Measurements from ENCODE around the gene RTEL1.

RTEL1 gene

GRCh38 chr20:63673951-63674350 lies 15.8 kb downstream of the RTEL1 start:
- DNase-seq = no peak

GRCh38 chr20:63675681-63676368 lies 17.7 kb downstream of the RTEL1 start:
- no peak for DNase-seq

- DNase-seq = no peak
Measured at GRCh38 chr20:63678071-63678470, 20.0 kb downstream of the RTEL1 start.

DNA sequence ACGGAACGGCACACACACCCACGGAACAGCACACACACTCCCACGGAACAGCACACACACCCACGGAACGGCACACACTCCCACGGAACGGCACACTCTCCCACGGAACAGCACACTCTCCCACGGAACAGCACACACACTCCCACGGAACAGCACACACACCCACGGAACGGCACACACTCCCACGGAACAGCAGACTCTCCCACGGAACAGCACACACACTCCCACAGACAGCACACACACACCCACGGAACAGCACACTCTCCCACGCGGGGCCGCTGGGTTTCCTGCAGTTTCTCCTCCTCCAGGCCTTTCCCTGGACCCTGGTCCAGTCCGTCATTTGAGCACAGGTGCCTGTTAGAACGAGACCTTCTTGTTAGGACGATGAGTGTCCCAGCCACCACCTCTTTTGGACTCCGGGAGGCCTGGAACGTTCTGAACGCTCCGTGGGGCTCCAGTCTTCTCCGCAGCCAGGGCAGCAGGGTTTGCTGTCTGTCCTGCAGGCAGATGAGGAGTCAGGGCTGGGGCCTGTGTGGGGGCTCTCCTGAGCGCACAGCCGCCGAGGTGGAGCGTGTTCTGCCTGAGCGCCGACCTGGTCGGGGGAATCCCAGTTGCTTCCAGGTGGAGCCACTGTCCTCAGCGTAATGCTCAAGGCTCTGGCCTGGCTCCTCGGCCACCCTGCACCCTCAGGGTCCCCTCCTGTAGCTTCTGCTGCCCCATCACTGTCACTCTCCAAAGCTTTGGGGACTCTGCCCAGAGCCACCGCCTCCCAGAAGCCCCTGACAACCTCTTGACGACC lies 20.8 kb downstream of the RTEL1 start:
- no peak for DNase-seq

DNA sequence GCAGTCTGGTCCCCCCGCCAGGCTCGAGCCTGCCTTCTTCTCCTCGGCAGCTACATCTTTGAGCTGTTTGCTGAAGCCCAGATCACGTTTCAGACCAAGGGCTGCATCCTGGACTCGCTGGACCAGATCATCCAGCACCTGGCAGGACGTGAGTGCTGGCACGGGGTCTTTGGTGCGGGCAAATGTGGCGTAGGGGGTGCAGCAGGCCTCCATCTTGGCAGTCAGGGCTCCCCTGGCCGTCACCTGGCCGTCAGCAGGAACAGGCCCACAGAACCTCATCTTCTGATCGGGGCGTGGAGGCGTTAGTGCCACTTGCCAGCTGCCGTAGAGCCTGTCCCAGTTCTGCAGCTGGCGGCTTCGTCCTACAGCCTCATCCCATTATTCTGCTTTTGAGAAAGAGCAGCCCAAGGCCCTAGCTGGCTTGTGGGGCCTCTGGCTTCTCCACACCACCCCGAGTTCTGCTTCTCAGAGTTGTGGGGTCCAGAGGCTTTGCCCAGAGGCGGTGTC lies 21.7 kb downstream of the RTEL1 start:
- DNase-seq = no peak

GRCh38 chr20:63680427-63680826 lies 22.3 kb downstream of the RTEL1 start:
- no peak for DNase-seq

DNA sequence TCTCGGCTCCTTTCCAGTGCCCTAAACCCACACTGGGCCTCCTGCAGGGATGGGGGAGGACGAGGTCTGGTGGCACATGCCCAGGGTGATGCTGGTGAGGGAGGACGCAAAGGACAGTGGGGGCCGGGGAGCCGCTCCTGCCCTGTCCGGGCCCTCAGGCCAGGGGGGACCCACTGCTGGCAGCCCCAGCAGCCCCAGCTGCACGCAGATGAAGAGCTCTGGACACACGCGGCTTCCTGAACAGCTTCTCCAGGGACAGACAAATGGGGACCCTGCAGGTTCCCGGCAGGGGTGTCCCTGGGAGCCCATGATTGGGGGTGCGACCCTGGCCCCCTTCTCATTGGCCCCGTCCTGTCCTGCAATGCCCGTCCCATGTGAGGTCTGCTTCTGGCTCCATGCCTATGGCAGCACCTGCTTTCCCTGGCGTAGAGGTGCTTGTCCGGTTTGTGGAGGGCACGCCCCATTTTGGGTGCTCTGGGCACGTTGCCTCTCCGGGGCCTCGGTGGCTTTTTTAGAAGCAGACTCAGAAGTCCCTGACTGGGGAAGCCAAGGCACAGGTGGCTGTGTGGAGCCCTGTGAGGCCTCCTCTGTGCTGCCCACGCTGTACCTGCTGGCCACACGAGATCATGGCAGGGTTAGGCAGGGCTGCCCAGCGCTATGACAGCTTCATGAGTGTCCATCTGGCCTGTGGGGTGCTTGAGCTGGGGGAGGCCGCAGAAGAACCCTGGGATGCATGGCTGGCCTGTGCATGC lies 22.9 kb downstream of the RTEL1 start:
- DNase-seq = no peak

GRCh38 chr20:63681609-63682142 lies 23.6 kb downstream of the RTEL1 start:
- DNase-seq = no peak

DNA sequence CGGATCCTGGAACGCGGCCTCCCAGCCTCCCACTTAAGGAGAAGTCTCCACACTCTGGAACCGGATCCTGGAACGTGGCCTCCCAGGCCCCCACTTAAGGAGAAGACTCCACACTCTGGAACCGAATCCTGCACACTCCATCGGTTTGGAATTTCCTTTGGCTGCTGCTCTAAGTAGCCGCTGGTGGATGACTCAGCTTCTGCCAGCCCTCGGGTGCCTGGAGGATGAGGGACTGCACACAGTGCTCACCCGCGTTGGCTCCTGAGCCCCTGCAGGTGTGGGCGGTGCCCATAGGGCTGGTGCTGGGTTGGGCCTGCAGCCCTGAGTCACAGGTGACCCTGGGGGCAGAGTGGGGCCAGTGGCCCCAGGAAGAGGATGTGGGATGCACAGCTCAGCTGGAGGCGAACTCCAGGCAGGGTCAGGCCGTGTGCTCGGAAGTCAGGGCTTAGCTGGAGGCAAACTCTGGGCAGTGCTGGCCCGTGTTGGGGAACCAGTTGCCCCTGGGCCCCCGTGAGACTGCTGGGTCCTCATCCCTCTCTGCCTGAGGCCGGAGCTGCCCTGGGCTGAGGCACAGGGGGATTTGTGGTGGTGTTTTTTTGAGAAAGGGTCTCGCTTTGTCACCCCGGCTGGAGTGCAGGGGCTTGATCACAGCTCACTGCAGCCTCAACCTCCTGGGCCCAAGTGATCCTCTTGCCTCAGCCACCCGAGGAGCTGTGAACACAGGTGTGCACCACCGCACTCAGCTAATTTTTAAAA lies 24.4 kb downstream of the RTEL1 start:
- no peak for DNase-seq

- no peak for DNase-seq
Measured at GRCh38 chr20:63685269-63686026, 27.3 kb downstream of the RTEL1 start.

- DNase-seq = no peak
Measured at GRCh38 chr20:63686094-63686491, 28.0 kb downstream of the RTEL1 start.

DNA sequence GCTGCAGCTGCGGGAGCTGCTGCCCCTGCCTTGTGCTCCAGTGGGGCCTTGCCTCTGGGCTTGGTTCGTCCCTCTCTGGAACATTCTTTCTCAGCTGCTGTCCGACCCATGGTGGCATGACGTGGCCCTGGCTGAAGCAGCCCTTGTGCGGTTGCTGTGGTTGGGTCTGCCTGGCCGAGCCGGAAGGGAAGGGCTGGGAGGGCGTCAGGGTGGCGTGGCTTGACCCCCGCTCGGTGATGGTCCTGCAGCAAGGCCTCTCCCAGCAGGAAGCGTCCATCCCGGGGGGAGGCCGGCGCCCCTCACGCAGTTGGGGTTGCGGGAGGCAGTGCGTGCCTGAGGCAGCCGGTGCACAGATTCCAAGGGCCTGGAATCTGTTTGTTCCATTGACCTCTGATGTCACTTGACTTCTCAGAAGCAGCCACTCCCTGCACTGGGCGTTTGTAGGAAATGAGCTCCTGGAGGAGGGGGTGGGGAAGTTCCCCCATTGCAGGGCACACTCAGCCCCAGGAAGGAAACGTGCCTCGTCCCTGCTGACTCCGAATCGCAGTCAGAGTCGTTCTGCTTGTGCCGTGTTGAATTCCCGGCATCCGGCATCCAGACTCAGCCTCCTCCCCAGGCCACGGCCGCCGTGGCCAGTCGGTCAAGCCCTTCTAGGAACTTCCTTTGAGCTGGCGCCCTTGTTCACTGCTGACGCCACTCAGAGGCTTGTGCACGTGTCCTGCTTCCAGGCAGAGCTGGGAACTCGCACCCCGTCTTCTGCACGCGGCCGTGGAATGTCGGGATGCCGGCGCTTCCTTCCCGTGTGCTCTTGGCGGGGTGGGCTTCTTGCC lies 28.6 kb downstream of the RTEL1 start:
- no peak for DNase-seq

GRCh38 chr20:63687419-63688178 lies 29.5 kb downstream of the RTEL1 start:
- no peak for DNase-seq

DNA sequence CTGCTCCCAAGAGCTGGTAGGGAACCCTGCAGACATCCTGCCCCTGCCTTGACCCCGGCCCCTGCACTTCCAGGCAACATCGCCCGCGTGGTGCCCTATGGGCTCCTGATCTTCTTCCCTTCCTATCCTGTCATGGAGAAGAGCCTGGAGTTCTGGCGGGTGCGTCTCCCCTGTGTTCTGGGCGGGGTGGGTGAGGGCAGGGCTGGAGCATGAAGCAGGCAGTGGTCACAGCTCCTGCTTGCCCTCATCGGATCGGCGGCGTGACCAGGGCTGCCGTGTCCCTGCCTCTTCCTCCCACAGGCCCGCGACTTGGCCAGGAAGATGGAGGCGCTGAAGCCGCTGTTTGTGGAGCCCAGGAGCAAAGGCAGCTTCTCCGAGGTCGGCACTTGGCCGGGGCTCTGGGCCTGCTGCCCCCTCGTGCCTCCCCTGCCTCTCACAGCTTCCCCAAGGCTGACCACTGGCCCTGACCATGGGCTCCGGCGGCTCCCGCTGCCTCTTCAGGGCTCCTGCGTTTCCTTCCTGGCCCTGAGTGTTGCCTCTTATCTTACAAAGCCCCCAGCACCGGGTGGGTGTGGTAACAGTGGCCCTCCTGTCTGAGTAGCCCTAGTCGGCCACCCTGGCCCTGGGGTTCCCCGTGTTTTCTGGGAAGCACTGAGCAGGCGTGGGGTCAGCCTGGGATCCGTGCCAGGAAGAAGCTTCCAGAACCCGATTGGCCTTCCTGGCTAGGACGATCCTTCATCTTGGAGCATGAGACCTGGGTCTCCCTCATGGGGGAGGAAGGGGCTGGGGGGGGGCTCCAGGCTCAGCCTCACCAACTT lies 30.3 kb downstream of the RTEL1 start:
- DNase-seq = no peak

GRCh38 chr20:63689046-63690002 lies 31.2 kb downstream of the RTEL1 start:
- no peak for DNase-seq

GRCh38 chr20:63690003-63690897 lies 32.1 kb downstream of the RTEL1 start:
- no peak for DNase-seq
